H1 (cell line): ENCODE measurements around the gene SLC4A1AP. TPM values are rescaled to one million over a fixed set of nuclear protein-coding genes. Genes with fewer than 3 reads are reported as not detected.

Experiments
- CTCF ChIA-PET: fragments of 300-600 bp; sonication (Branson Sonifier 250); formaldehyde crosslinking; loops from one replicate; lab custom pipeline; 2021; ENCODE audit not compliant: partially characterized antibody; lab: Charles Lee
- POLR2A ChIA-PET: fragments of 300-600 bp; sonication (Branson Sonifier 250); formaldehyde crosslinking; loops from one replicate; lab custom pipeline; 2021; ENCODE audit warnings: inconsistent platforms; ENCODE audit not compliant: partially characterized antibody; lab: Charles Lee
- DNase-seq, 2 experiments: peaks; one replicate each; pipeline versions ENCODE4 v3.0.0 to v3.0.0-alpha.2; 2010 to 2022; ENCODE audit warnings: low spot score in 2 of 2, low read depth in 1 of 2, mixed read lengths in 1 of 2
- FAIRE-seq: peaks from 2 replicates; lab custom pipeline; 2011; peaks lifted over from hg19 to GRCh38; lab: Jason Lieb, UNC
- H2AFZ ChIP-seq: 2 replicates; pipeline ENCODE4 v1.8.1; 2012; ENCODE audit warnings: low read length, inconsistent platforms
- H2AK5ac ChIP-seq: 2 replicates; pipeline ENCODE4 v1.6.1; 2013; ENCODE audit warnings: low read depth, low read length
- H2BK120ac ChIP-seq: replicated peaks from 2 replicates; pipeline ENCODE3; 2013; ENCODE audit warnings: low read depth, low read length, inconsistent platforms
- H2BK12ac ChIP-seq: 2 replicates; pipeline ENCODE4 v1.6.1; 2013; ENCODE audit warnings: low read depth, low read length
- H2BK15ac ChIP-seq: 2 replicates; pipeline ENCODE4 v1.6.1; 2013; ENCODE audit warnings: low read length
- H2BK20ac ChIP-seq: 2 replicates; pipeline ENCODE4 v1.6.1; 2013; ENCODE audit warnings: low read length
- H2BK5ac ChIP-seq: 2 replicates; pipeline ENCODE4 v1.6.1; 2013; ENCODE audit warnings: low read depth, low read length
- H3K14ac ChIP-seq: 2 replicates; pipeline ENCODE4 v1.6.1; 2013; ENCODE audit warnings: inconsistent platforms; ENCODE audit not compliant: insufficient read length
- H3K18ac ChIP-seq: 2 replicates; pipeline ENCODE4 v1.6.1; 2013; ENCODE audit warnings: low read length; ENCODE audit errors: extremely low read depth
- H3K23ac ChIP-seq: 2 replicates; pipeline ENCODE4 v1.6.1; 2013; ENCODE audit warnings: inconsistent platforms; ENCODE audit not compliant: insufficient read length
- H3K23me2 ChIP-seq: 2 replicates; pipeline ENCODE4 v1.6.1; 2013; ENCODE audit warnings: low read depth, low read length
- H3K27ac ChIP-seq: 2 replicates; pipeline ENCODE4 v1.6.1; 2011; ENCODE audit warnings: low read depth, low read length, inconsistent platforms
- H3K27me3 ChIP-seq, 4 experiments: replicated peaks in 1 of 4; 1 replicate in 1 of 4; 2 replicates in 3 of 4; pipeline versions ENCODE4 v1.6.1 to v1.8.1; 2011 to 2013; ENCODE audit warnings: low read length in 3 of 4, mild to moderate bottlenecking in 3 of 4, inconsistent platforms in 2 of 4, mixed read lengths in 2 of 4, moderate library complexity in 1 of 4; ENCODE audit not compliant: control insufficient read depth in 3 of 4, insufficient read depth in 3 of 4; ENCODE audit errors: extremely low read depth in 1 of 4
- H3K36me3 ChIP-seq, 4 experiments: 2 replicates each; pipeline versions ENCODE4 v1.6.1 to v1.8.1; 2011 to 2013; ENCODE audit warnings: mild to moderate bottlenecking in 4 of 4, low read length in 3 of 4, moderate library complexity in 2 of 4, control low read depth in 1 of 4, inconsistent platforms in 1 of 4; ENCODE audit not compliant: insufficient read depth in 4 of 4, control insufficient read depth in 2 of 4
- H3K4ac ChIP-seq: replicated peaks from 2 replicates; pipeline ENCODE3; 2013; ENCODE audit warnings: low read length, low read depth, mixed read lengths, inconsistent platforms; ENCODE audit not compliant: insufficient read length
- H3K4me1 ChIP-seq, 4 experiments: replicated peaks in 1 of 4; 1 replicate in 1 of 4; 2 replicates in 3 of 4; pipeline versions ENCODE4 v1.6.1 to v1.8.1; 2011 to 2013; ENCODE audit warnings: low read length in 3 of 4, inconsistent platforms in 2 of 4, mixed read lengths in 1 of 4; ENCODE audit not compliant: insufficient read depth in 4 of 4, control insufficient read depth in 3 of 4
- H3K4me2 ChIP-seq, 2 experiments: 2 replicates each; pipeline versions ENCODE4 v1.6.1 to v1.8.1; 2011 to 2013; ENCODE audit warnings: low read depth in 2 of 2, low read length in 2 of 2, control low read depth in 1 of 2, inconsistent platforms in 1 of 2, mild to moderate bottlenecking in 1 of 2; ENCODE audit not compliant: insufficient read depth in 1 of 2
- H3K4me3 ChIP-seq, 4 experiments: fragments of 200-600, 300-600 bp in 1 of 4; sonication (generic), shearing (Covaris generic), sonication (Bioruptor Twin) in 1 of 4; 2 replicates each; pipeline versions ENCODE4 v1.5.1 to v1.8.1; 2011 to 2016; ENCODE audit warnings: low read length in 4 of 4, low read depth in 3 of 4, control low read depth in 2 of 4, inconsistent platforms in 2 of 4, mild to moderate bottlenecking in 2 of 4, mixed read lengths in 1 of 4, moderate library complexity in 1 of 4; ENCODE audit not compliant: insufficient read depth in 2 of 4; ENCODE audit errors: extremely low read depth in 1 of 4
- H3K56ac ChIP-seq: replicated peaks from 2 replicates; pipeline ENCODE3; 2013; ENCODE audit warnings: low read depth, mild to moderate bottlenecking, mixed read lengths, low read length, inconsistent platforms; ENCODE audit not compliant: insufficient read length
- H3K79me1 ChIP-seq: 2 replicates; pipeline ENCODE4 v1.6.1; 2013; ENCODE audit warnings: low read depth, low read length, control low read depth
- H3K79me2 ChIP-seq, 2 experiments: 2 replicates each; pipeline versions ENCODE4 v1.6.1 to v1.8.1; 2012 to 2013; ENCODE audit warnings: low read length in 2 of 2, mild to moderate bottlenecking in 2 of 2, inconsistent platforms in 1 of 2; ENCODE audit not compliant: insufficient read depth in 2 of 2, control insufficient read depth in 1 of 2
- H3K9ac ChIP-seq, 4 experiments: replicated peaks in 1 of 4; 1 replicate in 1 of 4; 2 replicates in 3 of 4; pipeline versions ENCODE4 v1.6.1 to v1.8.1; 2011 to 2013; ENCODE audit warnings: low read depth in 3 of 4, low read length in 3 of 4, control low read depth in 2 of 4, mild to moderate bottlenecking in 2 of 4, moderate library complexity in 2 of 4, inconsistent platforms in 1 of 4; ENCODE audit errors: extremely low read depth in 1 of 4
- H3K9me3 ChIP-seq, 2 experiments: 2 replicates each; pipeline versions ENCODE4 v1.6.1 to v1.8.1; 2012 to 2013; ENCODE audit warnings: mild to moderate bottlenecking in 2 of 2, moderate library complexity in 2 of 2, control low read depth in 1 of 2, inconsistent platforms in 1 of 2, low read depth in 1 of 2, low read length in 1 of 2, mixed read lengths in 1 of 2; ENCODE audit not compliant: insufficient read depth in 2 of 2
- H4K20me1 ChIP-seq, 2 experiments: replicated peaks in 1 of 2; 2 replicates each; pipeline versions ENCODE3 to v1.8.1; 2011 to 2013; ENCODE audit warnings: inconsistent platforms in 2 of 2, low read length in 2 of 2, mild to moderate bottlenecking in 1 of 2; ENCODE audit not compliant: insufficient read depth in 2 of 2, control insufficient read depth in 1 of 2
- H4K5ac ChIP-seq: 2 replicates; pipeline ENCODE4 v1.6.1; 2013; ENCODE audit warnings: low read length, low read depth, mixed read lengths, inconsistent platforms; ENCODE audit not compliant: insufficient read length
- H4K8ac ChIP-seq: 2 replicates; pipeline ENCODE4 v1.8.0; 2013; ENCODE audit warnings: mild to moderate bottlenecking, moderate library complexity, low read length, inconsistent platforms; ENCODE audit not compliant: insufficient read depth; ENCODE audit errors: extremely low read depth
- H4K91ac ChIP-seq: replicated peaks from 2 replicates; pipeline ENCODE3; 2013; ENCODE audit warnings: low read length, mixed read lengths, inconsistent platforms; ENCODE audit not compliant: insufficient read length
- JUND ChIP-seq: IDR thresholded peaks from 2 replicates; pipeline ENCODE4 v1.6.1; 2011; ENCODE audit warnings: mild to moderate bottlenecking, improper control_type of control experiment, low read length
- KDM1A ChIP-seq: fragments of 200-600, 300-600 bp; sonication (generic); IDR thresholded peaks from 2 replicates; pipeline ENCODE4 v1.7.1; 2016; ENCODE audit warnings: mild to moderate bottlenecking, low read length, borderline replicate concordance
- RNF2 ChIP-seq: fragments of 200-900, 300-1000 bp; sonication (generic); IDR thresholded peaks from 2 replicates; pipeline ENCODE4 v1.7.1; 2016; ENCODE audit warnings: borderline replicate concordance, low read depth, mild to moderate bottlenecking, antibody characterized with exemption, low read length; ENCODE audit not compliant: poor library complexity, severe bottlenecking; ENCODE audit errors: missing control alignments
- SIN3A ChIP-seq, 2 experiments: IDR thresholded peaks in 1 of 2; conservative IDR thresholded peaks in 1 of 2; 2 replicates each; pipeline ENCODE4 v1.6.1; 2011 to 2012; ENCODE audit warnings: low read length in 2 of 2, improper control_type of control experiment in 1 of 2, low read depth in 1 of 2, mild to moderate bottlenecking in 1 of 2
- SIX5 ChIP-seq: IDR thresholded peaks from 2 replicates; pipeline ENCODE4 v1.6.1; 2011; ENCODE audit warnings: mild to moderate bottlenecking, low read depth, low read length
- TAF1 ChIP-seq: IDR thresholded peaks from 2 replicates; pipeline ENCODE4 v1.6.1; 2011; ENCODE audit warnings: mild to moderate bottlenecking, low read depth, low read length
- WGBS, 2 experiments: shearing (Covaris generic) in 1 of 2; methylation state at CpG; one replicate each; pipeline versions ENCODE4 v1.1.6 to v1.1.7; 2013 to 2015; ENCODE audit warnings: low lambda C conversion rate in 2 of 2, mixed read lengths in 2 of 2, inconsistent platforms in 1 of 2, low coverage in 1 of 2, missing lambda C conversion rate in 1 of 2; ENCODE audit not compliant: insufficient replicate concordance in 2 of 2, insufficient coverage in 1 of 2, insufficient read length in 1 of 2; ENCODE audit errors: extremely low coverage in 1 of 2, missing lambda C conversion rate in 1 of 2; 5-methylcytosine and 5-hydroxymethylcytosine counted together
- polyA plus RNA-seq, 7 experiments: library from polyadenylated mRNA; depleted of rRNA in 3 of 7; stranded (reverse) in 5 of 7; unstranded in 2 of 7; fragments of >200 nt in 5 of 7; fragments of 200-250 nt in 2 of 7; gene quantifications; 1 replicate in 5 of 7; 2 replicates in 1 of 7; 4 replicates in 1 of 7; pipeline versions ENCODE4 v1.2.1 to v1.2.3, GENCODE V29; 2011 to 2013; ENCODE audit warnings: missing spikeins in 2 of 7, mixed read lengths in 2 of 7
- total RNA-seq: library from RNA; stranded (reverse); fragmentation: NEBNext Ultra II Directional; extraction: Animal tissue kit (Norgen Biotek cat#: 25700); gene quantifications from 2 replicates; pipeline ENCODE4 v1.2.1, GENCODE V29; 2021

SLC4A1AP gene
- total and polyA plus RNA-seq, 2 of the 8 experiments (the other 6 are each of a cell fraction or from before 2014, with no cell fraction given) = 8.1 to 18.4 TPM

DNA sequence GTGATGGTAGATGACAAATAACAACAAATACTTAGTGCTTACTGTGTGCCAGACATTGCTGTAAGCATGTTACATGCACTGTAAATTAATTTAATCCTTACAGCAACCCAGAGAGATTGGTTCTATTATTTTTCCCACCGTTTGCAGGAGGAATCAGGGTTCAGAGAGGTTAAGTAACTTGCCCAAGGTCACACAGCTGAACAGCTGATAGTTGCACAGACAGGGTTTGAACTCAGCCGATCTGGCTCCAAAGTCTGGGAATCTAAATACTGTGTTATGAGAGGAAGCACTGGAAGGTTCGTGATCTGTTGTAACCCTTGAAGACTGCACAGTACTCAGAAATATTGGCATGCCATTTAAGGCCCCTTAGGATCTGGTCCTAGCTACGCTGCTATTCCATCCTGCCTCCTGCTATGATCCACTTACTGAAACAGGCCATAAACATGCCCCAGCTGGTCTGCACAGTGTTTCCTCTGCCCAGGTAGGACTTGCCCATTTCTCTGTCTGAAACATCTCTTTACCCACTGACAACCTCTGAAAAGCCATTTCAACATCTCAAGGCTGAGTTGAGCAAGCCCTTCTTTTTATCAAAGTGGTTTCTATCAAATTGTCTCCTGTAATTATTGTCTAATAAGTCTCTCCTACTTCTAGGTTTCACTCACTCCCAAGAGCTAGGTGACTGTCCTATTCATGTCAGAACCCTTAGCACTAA lies 67.4 kb downstream of the SLC4A1AP start:
- Histone ChIP-seq H3K79me1 (no peaks in the 10 kb centered on the region), H3K4ac (no peak overlapping the region), H2BK12ac (no peak overlapping the region), H3K9ac (no peak overlapping the region), H2BK20ac (no peak overlapping the region), H3K27me3 (no peaks in the 10 kb centered on the region; a peak in 1 of 7 replicates), H4K20me1 (no peaks in the 10 kb centered on the region), H4K91ac (no peak overlapping the region), H2BK120ac (no peak overlapping the region), H3K27ac (no peak overlapping the region), H4K8ac (no peak overlapping the region), H2AK5ac (no peak overlapping the region), H3K9me3 (no peaks in the 10 kb centered on the region), H3K4me1 (peaks cover 4 to 11% (median 7%) of the 10 kb centered on the region in 4 experiments), H2BK5ac (no peak overlapping the region), H3K23ac (no peak overlapping the region), H3K36me3 (no peaks in the 10 kb centered on the region), H4K5ac (no peak overlapping the region), H3K23me2 (peaks cover 7% of the 10 kb centered on the region; the same call in 1 of the 2 replicates), H3K4me3 (no peak overlapping the region), H3K79me2 (no peaks in the 10 kb centered on the region), H3K4me2 (no peak overlapping the region), H3K14ac (no peak overlapping the region), H3K56ac (no peak overlapping the region), H2BK15ac (no peak overlapping the region), H2AFZ (no peak overlapping the region), H3K18ac (no peak overlapping the region)
- CTCF ChIA-PET = interaction anchor here (1.0 to 4.4 kb wide), 5 partner anchors 8 to 722 kb away, joined by 3 to 36 read pairs (median 4); no protein-coding TSS in a partner anchor
- WGBS, 2 experiments = 91% methylated on average over 4 of the region's 4 CpGs; no CpG with 5 or more reads in 1 of the 2 experiments
- no peak for FAIRE-seq
- POLR2A ChIA-PET = interaction anchor here (0.9 to 3.2 kb wide), 3 partner anchors 14 to 37 kb away, joined by 3 to 18 read pairs (median 9); no protein-coding TSS in a partner anchor
- TF ChIP-seq RNF2 (no peak), SIX5 (no peak), TAF1 (no peak), SIN3A (conservative IDR thresholded peaks at IDR 0.05 in 1 of 2, IDR thresholded peaks at IDR 0.05 in 1 of 2; ENCODE audit: low read depth in 1 of 2, low read length in 2 of 2) (no peak), KDM1A (peak; percentile 92), JUND (no peak)
- no peak for DNase-seq
